Measurements from ENCODE around the gene ACOX2.
A peak's percentile ranks its signal among the peaks of the same experiment; 100 is the strongest.

ACOX2 gene

GRCh38 chr3:58471025-58471887 is 65.7 kb downstream of the ACOX2 start:
- DNase-seq (ENCODE audit: low spot score), result peak; percentile 94

GRCh38 chr3:58470363-58471024 is 66.5 kb downstream of the ACOX2 start:
- no peak for DNase-seq (ENCODE audit: low spot score)

- no peak for DNase-seq (ENCODE audit: low spot score)
These were observed 67.9 kb downstream of the ACOX2 start for GRCh38 chr3:58469096-58469495.

GRCh38 chr3:58466899-58467563 is 70.0 kb downstream of the ACOX2 start:
- no peak for DNase-seq (ENCODE audit: low spot score)

- no peak for DNase-seq (ENCODE audit: low spot score)
These were observed 72.1 kb downstream of the ACOX2 start for GRCh38 chr3:58464866-58465265.

- DNase-seq (ENCODE audit: low spot score), result no peak
These were observed 73.1 kb downstream of the ACOX2 start for GRCh38 chr3:58463942-58464271.

GRCh38 chr3:58463181-58463941 is 73.6 kb downstream of the ACOX2 start:
- peak; percentile 91 for DNase-seq (ENCODE audit: low spot score)

- DNase-seq (ENCODE audit: low spot score), result no peak
These were observed 74.2 kb downstream of the ACOX2 start for GRCh38 chr3:58462829-58463180.

GRCh38 chr3:58459160-58459559 is 77.8 kb downstream of the ACOX2 start:
- DNase-seq (ENCODE audit: low spot score), result no peak
